GM06990 (cell line): Measurements from ENCODE around the gene MGMT.

Source experiments
- DNase-seq: peaks from one replicate; pipeline ENCODE4 v3.0.0-alpha.2; 2011; ENCODE audit not compliant: insufficient read length; ENCODE audit errors: extremely low read depth
- H3K27me3 ChIP-seq: replicated peaks from 2 replicates; pipeline ENCODE4 v1.6.0; 2011; ENCODE audit warnings: low read length; ENCODE audit not compliant: control insufficient read depth, insufficient read depth
- H3K36me3 ChIP-seq: 2 replicates; pipeline ENCODE4 v1.5.1; 2011; ENCODE audit warnings: low read length; ENCODE audit not compliant: control insufficient read depth, insufficient read depth
- H3K4me3 ChIP-seq: replicated peaks from 2 replicates; pipeline ENCODE4 v1.5.1; 2011; ENCODE audit warnings: low read depth, mild to moderate bottlenecking, control low read depth, low read length
- TF ChIP-seq, protein P1 (sequence below): IDR thresholded peaks from 2 replicates; pipeline ENCODE4 v1.5.1; 2011; ENCODE audit warnings: low read length, control low read depth, mild to moderate bottlenecking, inconsistent platforms; ENCODE audit not compliant: insufficient read depth, poor library complexity, severe bottlenecking

MGMT gene

DNA sequence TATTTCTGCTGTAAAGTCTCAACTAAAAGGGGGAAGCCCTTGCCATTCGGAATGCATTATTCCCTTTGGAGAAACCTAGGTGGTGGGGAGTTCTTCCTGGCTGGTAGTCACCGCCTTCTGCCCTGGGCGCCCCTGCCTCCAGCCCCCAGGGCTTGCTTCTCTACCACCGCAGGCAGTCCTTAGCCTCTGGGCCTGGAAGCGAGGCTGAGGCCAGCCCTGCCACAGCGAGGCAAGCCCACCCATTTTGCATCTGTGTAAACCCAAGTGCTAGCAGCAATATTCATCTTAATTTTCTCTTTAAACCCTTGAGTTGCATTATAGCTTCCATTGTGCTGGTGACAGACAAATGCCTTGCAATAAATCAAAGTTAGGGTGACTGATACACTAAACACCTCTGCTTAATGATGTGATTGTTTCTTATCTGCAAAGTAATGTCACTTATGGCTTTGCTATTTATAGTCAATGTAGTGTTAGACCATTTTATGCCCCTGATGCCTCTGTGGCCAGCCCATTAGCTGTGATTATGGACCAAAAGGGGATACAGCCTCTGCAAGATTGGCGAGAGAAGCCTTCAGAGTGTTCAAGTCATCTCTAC lies 26.2 kb upstream of the MGMT start:
- DNase-seq: no peak
- TF ChIP-seq, protein P1, sequence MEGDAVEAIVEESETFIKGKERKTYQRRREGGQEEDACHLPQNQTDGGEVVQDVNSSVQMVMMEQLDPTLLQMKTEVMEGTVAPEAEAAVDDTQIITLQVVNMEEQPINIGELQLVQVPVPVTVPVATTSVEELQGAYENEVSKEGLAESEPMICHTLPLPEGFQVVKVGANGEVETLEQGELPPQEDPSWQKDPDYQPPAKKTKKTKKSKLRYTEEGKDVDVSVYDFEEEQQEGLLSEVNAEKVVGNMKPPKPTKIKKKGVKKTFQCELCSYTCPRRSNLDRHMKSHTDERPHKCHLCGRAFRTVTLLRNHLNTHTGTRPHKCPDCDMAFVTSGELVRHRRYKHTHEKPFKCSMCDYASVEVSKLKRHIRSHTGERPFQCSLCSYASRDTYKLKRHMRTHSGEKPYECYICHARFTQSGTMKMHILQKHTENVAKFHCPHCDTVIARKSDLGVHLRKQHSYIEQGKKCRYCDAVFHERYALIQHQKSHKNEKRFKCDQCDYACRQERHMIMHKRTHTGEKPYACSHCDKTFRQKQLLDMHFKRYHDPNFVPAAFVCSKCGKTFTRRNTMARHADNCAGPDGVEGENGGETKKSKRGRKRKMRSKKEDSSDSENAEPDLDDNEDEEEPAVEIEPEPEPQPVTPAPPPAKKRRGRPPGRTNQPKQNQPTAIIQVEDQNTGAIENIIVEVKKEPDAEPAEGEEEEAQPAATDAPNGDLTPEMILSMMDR: no peak
- no peaks in the 10 kb centered on the region for H3K27me3 ChIP-seq
- no peak overlapping the region for H3K4me3 ChIP-seq
- no peaks in the 10 kb centered on the region for H3K36me3 ChIP-seq

DNA sequence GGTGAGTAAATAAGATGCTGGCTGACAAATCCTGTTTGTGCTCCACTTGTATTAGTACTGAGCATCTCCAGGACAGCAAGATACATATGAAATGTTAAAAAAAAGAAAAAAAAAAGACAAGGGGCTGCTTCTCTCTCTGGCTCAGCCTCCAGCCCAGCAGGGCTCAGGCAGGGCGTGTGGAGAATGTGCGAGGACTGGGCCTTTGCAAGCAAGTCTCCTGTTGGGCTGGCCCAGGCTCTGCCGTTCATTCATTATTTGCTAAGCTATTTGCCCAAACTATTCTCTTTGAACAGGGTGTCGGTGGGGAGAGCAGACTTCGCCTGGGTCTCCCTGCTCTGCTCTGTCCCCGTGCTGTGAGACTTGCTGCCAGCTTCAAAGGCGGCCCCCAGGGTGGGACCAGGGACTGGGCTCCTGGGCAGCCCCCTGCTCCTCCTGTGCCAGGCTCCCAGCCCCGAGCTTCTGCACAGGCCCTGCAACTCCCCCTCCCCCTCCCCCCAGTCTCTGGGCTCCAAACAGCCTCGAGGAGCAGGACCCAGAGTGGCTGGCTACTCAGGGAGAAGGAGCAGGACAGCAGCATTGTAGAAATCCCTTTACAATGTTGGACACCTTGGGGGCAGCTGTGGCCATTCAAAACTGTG lies 25.6 kb upstream of the MGMT start:
- Histone ChIP-seq H3K36me3 (no peaks in the 10 kb centered on the region), H3K4me3 (no peak overlapping the region), H3K27me3 (no peaks in the 10 kb centered on the region)
- DNase-seq: no peak
- TF ChIP-seq, protein P1: no peak

DNA sequence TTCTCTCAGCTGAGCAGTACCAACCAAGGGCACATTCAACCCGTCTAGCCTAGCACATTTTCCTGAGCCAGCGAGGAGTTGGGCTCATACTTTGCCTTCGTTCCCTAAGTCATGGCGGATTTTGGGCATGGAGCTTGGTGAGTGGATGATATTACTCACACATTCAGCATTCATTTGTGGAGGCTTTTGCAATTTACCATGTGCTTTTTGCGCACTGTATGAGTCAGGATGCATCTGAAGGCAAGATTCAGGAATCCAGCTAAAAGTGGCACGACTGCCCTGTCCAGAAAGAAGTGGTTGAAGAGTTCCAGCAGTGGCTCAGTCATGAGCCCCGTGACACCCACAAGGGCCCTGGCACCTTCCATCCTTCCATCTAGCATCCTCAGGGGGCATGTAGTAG lies 24.2 kb upstream of the MGMT start:
- H3K4me3 ChIP-seq: no peak overlapping the region
- H3K27me3 ChIP-seq: no peaks in the 10 kb centered on the region
- TF ChIP-seq, protein P1: no peak
- H3K36me3 ChIP-seq: no peaks in the 10 kb centered on the region
- no peak for DNase-seq

DNA sequence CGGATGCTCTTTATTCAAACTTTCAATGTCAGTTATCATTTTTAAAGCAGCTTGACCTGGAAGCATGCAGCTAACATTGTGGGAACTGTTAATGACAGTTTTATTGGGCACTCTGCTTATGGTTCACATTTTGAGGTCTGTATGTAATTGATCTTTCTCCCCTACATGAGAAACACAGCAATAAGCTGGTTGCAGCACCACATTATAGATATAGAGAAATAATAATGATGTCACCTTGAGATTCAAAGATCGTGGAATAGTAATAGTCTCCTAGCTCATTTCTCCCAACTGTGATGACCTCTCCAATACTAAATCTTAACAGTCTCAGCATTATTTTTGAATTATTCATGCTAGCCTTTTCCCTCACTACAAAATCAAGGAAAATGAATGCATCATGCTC lies 22.7 kb upstream of the MGMT start:
- TF ChIP-seq, protein P1: no peak
- Histone ChIP-seq H3K27me3 (no peaks in the 10 kb centered on the region), H3K36me3 (no peaks in the 10 kb centered on the region), H3K4me3 (no peak overlapping the region)
- DNase-seq: no peak

DNA sequence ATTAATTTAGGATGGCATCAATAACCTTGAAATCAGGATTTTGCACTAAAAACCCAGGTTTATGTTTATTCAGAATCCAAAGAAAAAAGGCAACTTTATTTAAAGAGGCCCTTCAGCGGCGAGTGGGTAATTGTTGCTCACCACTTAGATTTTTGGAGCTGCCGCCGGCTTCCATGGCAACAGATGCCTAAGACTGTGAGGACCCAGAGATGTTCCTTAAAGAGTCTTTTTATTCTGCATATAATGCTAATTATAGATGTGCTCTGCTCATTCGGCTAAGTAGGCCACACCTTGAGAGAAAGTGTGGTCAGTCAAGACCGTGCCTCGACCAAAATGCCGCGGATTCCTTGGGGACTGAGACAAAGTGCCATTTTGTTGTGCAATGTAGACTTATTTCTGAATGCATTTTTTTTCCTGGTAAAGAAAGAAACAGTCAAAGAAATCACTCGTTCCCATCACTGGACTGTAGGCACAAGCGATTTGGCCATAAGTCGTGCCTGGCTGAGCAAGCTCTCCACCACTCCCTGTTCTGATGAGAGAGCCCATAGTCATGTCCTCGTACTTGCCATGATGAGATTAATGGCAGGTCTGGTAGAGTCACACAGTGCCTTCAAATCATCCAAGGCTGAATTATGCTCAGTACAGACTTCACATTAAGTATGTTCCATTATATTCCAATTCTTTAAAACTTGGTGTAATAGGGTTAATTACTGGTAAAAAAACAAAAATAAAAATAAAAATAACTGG lies 21.4 kb upstream of the MGMT start:
- no peaks in the 10 kb centered on the region for H3K27me3 ChIP-seq
- TF ChIP-seq, protein P1: no peak
- H3K4me3 ChIP-seq: no peak overlapping the region
- H3K36me3 ChIP-seq: no peaks in the 10 kb centered on the region
- DNase-seq: no peak
